NCI-H510A (cell line): ENCODE results near the gene FOXI1.

Experiments
- DNase-seq: peaks from one replicate; lab custom pipeline; 2025; lab: John Stamatoyannopoulos, UW

Gene FOXI1

GRCh38 chr5:170105642-170106611 lies at the start of gene FOXI1:
FOXI1 (plus strand) TSS chr5:170105897; CDS start chr5:170105958, 61 bp downstream.
- DNase-seq = no peak

DNA sequence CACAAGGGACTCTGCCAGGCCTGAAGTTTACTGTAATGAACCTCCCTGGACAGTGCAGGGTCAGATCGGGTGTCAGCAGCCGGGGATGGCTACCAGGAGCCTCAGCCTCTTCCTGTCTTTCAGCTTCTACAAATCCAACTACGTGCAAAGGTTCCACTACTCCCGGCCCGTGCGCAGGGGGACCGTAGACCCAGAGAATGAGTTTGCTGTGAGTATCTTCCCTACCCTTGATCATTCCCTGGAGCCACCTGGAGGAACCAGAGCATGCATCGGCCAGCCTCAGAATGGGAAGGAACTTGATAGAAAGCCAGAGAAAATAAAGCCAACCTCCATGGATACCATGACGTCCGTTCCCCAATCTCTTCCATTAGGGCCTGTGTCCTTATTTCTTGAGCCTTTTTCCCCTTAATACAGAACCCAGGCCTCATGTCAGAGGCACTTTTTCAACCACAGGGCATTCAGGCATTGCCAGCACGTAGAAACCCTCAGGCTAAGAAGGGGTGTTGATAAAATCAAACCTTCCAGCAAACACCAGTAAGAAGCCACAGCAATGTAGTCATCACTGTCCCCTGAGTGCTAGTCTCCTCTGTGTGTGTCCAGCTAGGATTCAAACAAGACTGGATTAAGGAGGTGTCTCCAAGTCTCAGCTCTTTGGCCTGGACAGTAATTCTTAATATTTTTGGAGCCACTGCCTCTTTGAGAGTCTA lies 49.0 kb upstream of the FOXI1 start:
- DNase-seq = no peak

- no peak for DNase-seq
Observed at GRCh38 chr5:170057311-170057710, 48.4 kb upstream of the FOXI1 start.

- no peak for DNase-seq
Observed at GRCh38 chr5:170059221-170059620, 46.5 kb upstream of the FOXI1 start.

- no peak for DNase-seq
Observed at GRCh38 chr5:170067152-170067551, 38.5 kb upstream of the FOXI1 start.

- DNase-seq = no peak
Observed at GRCh38 chr5:170067574-170068170, 38.0 kb upstream of the FOXI1 start.

GRCh38 chr5:170069512-170069911 lies 36.2 kb upstream of the FOXI1 start:
- no peak for DNase-seq

DNA sequence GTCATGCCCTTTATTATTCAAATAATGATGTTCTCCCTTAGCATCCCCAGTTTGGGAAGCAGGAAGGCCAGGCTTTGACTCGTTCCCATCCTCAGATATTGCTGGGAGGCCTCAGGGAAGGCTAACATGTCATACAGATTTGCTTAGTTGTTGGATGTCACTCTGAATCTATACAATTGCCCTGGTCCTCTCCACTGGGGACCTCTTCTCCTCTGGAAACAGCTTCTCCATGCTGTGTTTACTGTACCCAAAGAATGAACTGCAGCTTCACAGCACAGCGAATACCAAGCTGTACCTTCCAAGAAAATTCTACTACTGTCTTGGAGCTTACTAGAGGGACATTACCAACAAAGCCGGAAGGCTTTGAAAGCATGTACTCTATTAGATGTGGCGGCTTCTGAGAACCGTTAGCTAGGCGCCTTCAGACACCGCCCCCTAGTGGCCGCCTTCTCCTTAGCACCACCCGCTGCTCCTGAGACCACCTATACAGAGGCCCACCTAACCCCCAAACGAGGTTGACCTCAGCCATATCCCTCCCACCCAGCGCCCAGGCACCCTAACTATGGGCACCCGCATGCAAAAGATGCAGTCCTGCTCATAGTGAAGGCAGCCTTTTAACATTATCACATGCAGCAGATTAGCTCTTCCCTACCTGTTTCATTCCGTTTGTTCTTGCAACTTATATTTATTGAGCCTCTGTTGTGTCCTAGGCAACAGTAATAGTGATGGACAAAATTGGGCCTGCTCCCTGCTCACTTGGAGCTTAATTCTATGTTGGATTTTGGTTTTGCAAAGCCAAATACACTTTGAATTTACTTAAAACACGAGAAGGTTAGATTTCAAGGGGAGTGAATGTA lies 34.9 kb upstream of the FOXI1 start:
- no peak for DNase-seq

DNA sequence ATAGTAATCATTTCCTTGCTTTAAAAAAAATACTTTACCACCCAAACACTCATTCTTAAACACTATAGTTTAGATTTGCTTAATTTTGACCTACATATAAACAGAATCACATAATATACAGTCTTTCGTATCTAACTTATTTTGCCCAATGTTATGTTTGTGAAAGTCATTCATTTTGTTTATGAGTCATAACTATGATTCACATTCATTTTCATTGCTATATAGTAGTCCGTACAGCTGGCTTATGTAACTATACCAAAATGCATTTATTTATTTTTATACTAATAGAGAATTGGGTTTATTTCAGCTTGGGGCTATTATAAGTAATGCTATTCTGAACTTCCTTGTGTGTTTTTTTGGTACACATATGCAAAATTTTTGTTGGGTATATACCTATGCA lies 33.9 kb upstream of the FOXI1 start:
- DNase-seq = no peak

- DNase-seq = no peak
Observed at GRCh38 chr5:170075696-170076095, 30.0 kb upstream of the FOXI1 start.

GRCh38 chr5:170076211-170076610 lies 29.5 kb upstream of the FOXI1 start:
- DNase-seq = no peak

DNA sequence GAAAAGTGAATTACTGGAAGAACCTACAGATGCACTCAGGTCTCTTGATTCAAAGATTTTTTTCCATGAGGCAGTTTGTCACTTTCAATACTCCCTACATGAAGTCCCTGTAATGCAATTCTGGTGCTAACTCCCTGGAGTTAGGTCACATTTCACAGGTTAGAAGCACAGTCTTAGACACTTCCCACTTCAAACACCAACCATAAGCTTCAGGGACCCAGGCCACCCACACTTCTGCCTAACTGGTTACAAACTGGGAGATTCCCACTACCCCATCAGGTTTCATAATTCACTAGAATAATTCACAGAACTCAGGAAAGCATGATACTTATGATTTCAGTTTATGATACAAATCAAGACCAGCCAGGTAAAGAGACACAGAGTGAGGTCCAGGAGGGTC lies 29.0 kb upstream of the FOXI1 start:
- no peak for DNase-seq

DNA sequence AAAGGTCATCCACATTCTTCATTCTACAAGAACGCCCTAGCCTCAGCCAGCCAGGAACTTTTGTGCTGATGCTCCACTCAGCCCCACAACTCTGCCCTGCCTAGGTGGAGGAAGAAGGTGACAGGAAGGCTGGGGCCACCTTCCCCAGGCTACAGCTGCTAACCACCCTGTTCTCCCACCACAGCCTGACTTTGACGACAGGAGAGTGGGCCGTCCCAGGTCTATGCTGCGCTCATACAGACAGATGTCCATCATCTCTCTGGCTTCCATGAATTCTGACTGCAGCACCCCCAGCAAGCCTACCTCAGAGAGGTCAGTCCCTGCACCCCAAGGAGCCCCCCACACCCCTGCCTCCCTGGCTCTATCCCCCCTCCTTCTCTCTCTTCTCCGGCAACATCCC lies 28.2 kb upstream of the FOXI1 start:
- no peak for DNase-seq

GRCh38 chr5:170078458-170078857 lies 27.2 kb upstream of the FOXI1 start:
- no peak for DNase-seq

- no peak for DNase-seq
Observed at GRCh38 chr5:170078931-170079330, 26.8 kb upstream of the FOXI1 start.

DNA sequence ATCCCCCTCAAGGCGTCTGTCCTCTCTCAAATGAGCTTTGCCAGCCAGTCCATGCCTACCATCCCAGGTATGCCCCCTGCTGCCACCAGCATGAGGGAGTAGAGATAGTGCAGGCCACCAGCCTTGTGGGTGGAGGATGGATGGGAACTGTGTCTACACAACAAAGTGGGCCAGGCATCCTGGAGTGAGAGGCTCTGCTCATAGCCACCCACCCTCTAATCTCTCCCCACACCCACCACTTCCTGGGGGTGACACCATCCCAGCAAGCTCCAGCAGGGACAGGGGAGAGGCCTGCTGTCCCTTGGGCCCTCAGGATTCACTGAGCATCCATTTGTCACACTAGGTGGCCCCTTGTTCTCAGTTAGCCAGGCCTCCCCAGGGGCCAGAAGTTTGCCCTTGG lies 25.5 kb upstream of the FOXI1 start:
- no peak for DNase-seq

DNA sequence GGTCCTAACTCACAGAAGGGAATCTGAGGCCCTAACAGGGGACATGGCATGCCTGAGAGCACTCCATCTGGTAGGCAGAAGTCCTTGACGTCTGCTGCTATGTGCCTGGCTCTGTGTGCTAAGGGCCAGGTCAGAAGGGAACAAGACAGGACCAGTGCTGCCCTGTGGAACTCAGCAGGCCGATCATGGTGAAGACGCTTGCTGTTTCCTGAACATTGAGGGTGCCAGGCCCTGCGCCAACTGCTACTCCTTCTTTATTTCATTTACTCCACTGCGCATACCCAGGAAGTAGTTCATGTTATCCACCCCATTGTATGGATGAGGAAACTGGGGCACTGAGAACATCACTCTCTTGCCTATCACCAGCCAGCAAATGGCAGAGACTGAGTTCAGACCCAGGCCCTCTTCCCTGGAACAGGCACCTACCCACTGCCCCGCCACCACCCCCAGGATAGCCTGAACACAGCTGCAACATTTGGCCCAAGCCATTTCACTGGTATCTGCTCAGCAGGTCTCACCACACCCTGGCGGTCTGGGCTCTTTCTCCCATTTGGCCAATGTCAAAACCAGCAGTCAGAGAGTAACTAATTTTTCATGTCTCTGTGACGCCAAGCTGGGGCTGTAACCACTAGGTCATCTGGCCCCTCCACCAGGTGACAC lies 24.8 kb upstream of the FOXI1 start:
- no peak for DNase-seq

DNA sequence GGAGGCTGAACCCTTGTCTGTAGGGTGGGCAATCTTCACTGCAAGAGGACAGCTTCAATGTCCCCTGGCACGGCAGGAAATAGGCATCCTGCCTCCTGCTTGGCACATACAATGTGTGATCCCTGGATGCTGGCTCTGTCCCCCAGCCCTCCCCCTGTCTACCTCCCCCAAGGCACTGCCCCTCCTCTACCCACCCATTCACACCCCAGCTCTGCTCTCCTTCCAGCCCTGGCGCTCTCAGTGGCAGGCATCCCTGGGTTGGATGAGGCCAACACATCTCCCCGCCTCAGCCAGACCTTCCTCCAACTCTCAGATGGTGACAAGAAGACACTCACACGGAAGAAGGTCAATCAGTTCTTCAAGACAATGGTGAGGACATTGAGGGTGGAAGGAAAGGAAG lies 24.1 kb upstream of the FOXI1 start:
- DNase-seq = no peak

- no peak for DNase-seq
Observed at GRCh38 chr5:170082701-170083100, 23.0 kb upstream of the FOXI1 start.

DNA sequence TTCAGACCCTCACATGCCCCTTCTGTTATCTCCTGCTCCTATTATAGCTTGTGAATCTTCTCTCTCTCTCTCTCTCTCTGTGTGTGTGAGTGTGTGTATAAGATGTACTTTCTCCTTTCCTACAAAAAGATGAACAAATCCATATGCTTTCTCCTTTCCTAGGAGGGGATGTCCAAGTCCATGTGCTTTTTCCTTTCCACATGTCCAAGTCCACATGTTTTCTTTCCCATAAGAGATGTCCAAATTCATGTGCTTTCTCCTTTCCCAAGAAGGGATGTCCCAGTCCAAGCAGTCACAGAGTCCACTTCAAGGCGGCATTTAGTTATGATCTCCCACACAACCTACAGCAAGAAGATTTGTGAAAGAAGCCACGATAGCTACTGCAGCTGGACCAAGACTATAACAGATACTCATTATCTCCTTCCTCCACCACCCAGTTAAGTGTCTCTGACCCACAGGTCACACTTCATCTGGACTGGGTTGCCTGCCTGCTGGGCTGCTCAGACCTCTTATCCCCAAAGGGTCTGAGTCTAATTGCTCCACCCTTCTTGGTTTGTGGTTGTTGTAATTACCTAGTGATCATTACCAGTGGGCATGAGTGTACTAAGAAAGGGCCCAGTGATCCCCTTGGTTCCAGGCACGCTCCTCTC lies 18.4 kb upstream of the FOXI1 start:
- DNase-seq = no peak
